ENCODE data around the gene CNOT2.

CNOT2 gene

DNA sequence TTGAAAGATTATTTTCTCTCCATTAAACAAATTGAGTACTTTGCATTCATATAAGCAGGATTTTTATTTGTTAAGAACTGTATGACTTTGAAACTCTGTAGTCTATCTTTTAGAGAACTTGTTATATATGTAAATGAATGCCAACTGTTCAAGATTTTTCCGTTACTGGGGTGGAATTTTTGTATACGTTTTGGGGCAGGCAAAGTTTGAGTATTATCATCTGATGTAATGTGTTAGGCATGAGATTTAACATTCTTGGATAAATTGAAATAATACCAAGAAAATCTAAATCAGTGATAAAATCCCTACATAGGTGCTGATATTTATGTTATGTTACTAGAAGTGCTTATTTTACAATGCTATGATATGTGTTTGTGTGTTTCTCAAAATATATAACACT is 8.4 kb downstream of the CNOT2 start:
- no peak for DNase-seq

DNA sequence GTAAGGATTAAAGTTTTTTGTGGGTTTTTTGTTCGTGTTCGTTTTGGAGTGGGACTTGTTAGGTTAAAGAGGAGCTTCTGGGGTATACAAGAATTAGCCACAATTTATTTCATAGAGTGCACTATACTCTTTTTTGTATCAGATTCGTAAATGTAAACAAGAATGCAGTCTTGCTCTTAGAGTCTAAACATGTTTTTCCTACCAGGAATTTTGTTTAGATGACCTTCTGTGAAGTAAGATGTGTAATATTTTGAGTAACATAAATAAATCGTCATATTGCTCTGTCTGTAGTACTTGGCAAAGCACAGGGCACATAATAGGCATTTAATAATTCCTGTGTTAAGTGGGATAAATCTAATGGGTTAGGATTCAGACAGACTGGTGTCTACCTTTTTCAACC is 9.6 kb downstream of the CNOT2 start:
- DNase-seq, result no peak

DNA sequence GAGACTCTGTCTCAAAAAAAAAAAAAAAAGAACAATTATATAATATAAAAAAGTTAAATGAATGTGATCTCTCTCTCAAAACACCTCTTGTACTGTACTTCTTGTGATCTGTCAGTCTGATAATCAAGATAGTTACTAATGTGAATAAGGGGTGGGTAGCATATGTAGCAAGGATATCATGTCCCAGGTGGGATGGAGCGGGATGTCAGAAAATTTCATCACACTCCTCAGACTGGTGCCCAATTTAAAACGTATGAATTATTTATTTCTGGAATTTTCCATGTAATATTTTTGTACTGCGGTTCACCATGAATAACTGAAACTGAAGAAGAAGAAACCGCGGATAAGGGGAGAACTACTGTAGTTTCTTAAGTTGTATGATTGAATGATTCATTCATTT is 11.0 kb downstream of the CNOT2 start:
- DNase-seq, result no peak

DNA sequence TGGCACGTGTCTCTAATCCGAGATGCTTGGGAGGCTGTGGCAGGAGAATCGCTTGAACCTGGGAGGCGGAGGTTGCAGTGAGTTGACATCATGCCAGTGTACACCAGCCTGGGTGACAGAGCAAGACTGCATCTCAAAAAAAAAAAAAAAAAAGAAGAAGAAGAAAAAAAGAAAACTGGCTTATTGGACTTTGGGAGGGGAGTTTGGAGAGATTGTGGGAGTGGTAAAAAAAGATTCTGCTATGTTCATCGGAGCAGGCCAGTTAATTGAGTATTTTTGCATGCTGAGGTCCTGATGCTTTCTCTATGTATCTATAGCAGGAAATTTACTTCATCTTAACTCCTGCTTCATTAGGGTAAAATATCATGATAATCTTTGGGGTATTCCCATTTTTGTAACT is 11.6 kb downstream of the CNOT2 start:
- no peak for DNase-seq

DNA sequence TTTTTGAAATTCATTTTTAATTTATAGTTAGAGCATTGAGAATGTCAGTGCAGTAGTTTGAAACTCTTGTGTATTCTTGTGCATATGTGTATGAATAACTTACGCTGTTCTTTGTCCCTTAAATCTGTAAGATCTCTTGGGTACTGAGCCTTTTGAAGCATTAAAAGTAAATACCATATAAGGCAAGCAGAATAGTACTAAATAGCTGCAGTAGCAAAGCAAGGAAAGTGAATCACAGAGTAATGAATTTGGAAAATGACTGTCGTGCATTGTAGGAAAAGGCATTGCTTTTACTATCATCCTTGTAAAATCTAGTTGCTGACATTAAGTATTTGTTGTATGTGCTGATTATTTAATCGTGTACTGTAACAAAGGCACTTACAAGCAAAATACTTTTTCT is 12.1 kb downstream of the CNOT2 start:
- no peak for DNase-seq

DNA sequence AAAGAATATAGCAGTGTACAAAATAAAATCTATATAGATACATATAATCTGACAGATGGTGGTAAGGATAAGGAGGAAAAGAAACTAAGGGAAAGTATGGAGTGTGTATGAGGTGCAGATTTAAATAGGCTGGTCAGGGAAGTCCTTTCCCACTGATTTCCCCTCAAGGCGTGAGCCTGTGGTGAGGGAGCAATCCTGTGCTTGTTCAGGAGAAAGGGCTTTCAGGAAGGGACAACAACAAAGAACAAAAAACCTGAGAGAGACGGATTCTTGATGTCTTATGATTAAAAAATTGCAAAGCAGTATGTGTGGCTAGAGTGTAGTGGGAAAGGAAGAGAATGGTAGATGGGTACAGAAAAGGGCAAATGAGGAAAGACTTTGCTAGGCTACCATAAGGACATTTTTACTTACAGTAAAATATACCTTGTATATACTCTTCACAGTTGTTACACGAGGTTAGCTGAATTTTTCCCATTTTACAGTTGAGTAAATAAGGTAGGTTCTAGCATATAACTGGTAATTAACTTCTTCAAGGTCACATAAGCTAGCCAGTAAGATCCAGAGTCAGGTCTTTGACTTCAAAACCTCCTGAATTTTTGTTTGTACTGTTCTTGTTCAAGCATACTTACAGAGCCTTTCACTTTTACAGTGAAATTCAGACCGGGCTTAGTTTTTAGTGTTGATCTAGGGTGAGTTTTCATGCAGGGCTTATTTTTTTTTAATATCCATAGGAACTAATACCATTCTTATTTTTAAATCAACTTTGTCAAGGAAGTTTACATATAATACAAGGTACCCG is 15.6 kb downstream of the CNOT2 start:
- DNase-seq, result no peak

DNA sequence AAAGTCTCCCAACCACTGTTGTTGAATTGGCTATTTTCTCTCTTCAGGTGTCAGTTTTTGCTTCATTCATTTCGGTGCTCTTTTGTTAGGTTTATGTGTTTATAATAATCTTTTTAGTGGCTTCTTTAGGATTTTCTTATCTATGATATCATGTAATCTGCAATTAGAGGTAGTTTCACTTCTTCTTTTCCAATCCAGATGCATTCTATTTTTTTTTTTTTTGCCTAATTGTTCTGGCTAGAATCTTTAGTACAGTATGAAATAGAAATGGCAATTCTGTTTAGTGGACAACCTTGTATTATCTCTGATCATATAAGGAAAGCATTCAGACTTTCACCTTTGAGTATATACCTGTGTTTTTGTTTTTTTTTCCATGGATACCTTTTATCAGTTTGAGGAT is 17.4 kb downstream of the CNOT2 start:
- DNase-seq, result peak in 2 of 3 donors; percentile 22 to 34

DNA sequence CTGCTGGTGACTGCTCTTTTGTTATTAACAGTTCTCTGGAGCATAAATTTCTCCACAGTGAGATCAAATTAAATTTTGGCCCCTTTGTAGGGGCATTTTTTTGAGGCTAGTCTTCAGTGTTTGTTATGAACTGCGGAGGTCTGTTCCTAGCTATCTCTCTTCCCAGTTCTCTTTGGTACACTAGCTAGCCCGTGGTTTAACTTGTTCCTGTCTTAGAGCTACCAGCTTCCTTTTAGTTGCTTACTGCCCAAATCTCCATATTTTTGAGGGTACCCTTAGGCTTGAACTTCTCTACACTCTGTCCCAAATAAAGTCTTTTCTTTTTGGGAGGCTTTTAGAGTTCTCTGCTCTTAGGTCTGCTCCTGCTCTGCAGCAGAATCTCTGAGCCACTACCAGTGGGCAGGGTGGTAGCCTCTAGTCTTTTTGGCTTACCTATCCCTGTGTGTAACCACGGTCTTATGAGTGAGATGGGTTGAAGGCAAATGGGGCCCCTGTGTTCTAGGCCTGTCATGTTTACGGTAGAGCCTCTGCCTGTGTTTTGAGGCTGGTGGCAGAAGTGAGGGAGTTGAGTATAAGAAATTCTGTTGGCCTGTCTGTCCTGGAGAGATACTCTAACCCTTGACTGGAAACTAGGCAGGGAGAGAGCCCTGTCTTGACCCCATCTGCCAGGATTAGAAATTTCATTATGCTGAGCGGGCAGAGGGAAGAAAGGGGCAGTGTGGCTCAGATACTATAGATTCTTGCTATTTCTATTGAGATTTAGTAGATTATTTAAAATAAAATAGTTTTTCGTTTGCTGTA is 21.0 kb downstream of the CNOT2 start:
- peak in 1 of 3 donors; percentile 8 for DNase-seq

DNA sequence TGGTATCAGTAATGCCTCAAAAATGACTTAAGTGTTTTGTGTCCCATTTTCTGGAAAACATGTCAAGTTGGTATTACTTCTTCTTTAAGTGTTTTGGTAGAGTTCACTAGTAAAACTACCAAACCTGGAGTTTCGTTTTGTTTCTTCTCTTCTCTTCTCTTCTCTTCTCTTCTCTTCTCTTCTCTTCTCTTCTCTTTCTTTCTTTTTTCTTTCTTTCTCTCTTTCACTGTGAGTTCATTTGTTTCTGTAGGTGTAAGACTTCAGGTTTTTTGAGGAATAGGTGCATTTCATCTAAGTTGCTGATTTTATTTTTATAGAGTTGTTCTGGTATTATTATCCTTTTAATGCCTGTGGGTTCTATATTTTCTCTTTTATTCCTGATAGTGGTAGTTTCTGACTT is 21.9 kb downstream of the CNOT2 start:
- no peak for DNase-seq

DNA sequence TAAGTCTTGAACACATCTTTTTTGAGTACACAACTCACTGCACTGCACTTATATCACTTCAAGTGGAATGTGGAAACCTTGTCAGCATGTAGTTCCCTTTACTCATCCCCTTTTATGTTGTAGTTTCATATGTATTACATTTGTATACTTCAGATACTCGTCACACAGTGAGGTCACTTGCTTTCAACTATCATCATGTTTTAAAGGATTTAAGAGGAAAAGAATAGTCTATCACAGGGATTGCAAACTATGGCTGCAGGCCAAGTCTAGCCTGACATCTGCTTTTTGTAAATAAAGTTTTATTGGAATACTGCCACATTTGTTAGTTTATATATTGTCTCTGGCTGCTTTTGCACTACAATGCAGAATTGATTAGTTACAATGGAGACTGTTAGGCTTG is 24.3 kb downstream of the CNOT2 start:
- DNase-seq, result peak; percentile 4 to 42 (median 23)

DNA sequence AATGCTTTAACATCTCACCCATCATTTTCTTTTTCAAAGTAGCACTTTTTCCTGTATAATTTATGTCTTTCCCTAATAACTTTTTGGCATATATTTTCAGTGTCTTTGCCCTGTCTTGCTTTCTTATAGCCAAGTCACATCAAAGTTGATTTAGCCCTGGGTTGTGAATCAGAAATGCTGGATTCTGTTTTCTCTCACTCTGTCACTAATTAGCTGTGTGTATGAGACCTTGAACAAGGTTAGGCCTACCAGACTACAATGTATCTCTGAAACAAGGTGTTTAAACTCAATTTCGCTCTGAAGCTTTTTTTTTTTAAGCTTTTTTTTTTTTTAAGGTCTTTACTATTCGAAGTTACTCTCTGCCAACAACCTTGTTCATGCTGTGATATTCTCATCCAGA is 25.7 kb downstream of the CNOT2 start:
- DNase-seq, result no peak

DNA sequence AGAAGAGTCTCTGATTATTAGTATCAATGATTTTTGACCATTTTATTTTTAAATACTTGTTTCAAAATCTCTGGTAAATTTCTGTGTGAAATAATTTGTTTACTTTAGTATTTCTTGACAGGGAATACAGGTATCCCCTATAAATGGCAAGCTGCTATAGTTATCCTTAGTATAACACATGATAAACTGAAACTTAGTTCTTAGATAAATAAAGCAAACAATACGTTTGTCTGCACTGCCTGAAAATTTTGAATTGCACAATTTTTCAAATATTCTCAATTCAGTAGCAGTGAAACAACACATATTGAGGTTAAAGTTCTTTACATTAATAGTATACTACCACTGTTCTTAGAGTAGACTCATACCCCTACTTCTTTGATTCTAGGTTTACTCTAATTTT is 26.9 kb downstream of the CNOT2 start:
- DNase-seq, result no peak

DNA sequence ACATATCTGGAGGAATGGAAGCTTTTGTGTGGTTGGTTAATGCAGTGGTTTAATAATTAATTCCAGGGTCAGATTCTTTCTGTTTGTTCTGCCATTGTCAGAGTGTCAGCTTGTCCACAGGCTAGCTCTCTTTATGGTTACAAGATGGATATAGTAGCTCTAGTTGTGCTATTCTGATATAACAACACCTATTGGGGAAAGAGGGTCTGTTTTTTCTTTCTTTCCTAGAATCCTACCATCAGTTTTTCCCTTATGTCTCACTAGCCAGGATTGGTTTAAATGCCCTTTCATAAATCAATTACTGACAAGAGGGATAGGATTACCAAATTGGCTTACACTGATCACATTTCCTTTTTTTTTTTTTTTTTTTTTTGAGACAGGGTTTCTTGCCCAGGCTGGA is 27.8 kb downstream of the CNOT2 start:
- DNase-seq, result no peak

DNA sequence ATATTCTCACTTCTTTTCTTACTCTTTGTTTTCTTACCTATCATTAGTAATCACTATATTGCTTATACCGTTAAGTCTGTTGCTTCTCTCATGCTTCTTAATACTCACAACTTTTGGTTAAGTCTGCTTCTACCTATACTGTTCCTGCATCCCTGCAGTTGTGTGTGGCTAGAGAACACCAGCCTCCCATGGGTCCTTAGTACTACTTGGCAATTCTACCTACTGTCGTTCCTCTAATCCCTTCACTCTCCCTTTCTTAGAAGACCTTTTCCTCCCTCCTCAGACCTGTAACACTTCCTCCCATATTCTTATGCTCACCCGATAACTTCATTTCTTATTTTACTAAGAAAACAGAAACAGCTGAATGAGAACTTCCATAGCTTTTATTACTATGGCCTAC is 29.3 kb downstream of the CNOT2 start:
- no peak for DNase-seq

DNA sequence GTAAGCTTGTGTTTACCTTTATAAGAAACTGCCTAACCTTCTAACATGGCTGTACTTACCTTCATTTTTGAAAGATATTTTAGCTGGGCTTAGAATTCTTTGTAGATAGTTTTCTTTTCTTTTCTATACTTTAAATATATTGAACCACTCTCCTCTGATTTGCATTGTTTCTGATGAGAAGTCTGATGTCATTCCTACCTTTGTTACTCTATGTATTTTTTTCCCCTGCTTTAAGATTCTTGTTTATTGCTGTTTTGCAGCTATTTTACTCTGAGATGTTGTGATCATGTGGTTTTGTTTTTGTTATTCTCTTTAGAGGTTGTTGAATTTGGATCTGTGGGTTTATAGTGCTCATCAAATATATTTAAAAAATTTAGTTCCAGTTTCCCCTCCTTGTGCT is 31.8 kb downstream of the CNOT2 start:
- no peak for DNase-seq

DNA sequence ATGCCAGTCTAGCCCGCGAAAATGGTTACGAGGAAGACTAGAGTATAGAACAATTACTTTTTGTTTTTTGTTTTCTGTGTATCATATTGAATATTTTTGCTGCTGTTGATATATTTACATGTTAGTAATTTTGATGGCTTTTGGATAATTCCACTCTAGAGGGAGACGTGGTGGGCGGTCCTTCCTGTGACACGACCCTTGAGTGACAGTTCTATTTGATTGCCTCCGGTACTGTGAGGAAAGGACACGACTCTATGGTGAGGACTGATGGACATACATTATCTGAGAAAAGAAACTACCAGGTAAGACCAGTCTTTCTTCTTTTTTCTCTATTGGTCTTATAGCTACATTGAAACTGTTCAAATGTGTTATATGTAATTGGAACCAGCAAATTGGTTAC is 34.7 kb downstream of the CNOT2 start:
- DNase-seq, result no peak

DNA sequence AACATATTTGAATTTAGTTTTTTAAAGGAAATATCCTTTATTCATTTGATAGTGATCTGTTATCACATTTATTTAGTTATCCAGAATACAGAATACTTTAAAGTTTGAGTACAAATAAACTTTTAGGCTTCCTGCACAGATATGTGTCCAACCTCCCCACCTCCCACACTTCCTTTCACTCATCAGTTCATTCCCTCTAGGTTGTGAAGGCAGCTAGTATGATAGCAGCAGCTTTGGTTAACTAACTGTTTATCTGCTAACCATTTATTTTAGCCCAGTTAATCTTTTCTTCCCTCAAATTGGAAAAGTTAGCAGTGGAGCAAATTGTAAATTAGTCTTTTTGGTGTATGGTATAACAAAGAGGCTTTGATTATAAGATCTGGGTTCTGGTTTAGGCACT is 35.7 kb downstream of the CNOT2 start:
- DNase-seq, result no peak

DNA sequence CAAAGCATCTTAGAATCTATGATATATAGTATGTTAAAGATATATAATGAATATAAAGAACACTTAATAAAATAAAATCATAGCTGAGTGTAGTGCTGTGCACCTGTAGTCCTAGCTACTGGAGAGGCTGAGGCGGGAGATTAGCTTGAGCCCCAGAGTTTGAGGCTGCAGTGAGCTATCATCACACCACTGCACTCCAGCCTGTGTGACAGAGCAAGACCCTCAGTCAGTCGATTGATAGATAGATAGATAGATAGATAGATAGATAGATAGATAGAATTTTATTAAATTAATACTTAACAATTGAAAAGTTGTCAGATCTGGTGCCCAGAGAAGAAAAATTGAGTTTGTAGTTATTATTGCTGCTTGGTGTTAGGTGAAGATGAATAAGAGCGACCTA is 40.0 kb downstream of the CNOT2 start:
- no peak for DNase-seq

DNA sequence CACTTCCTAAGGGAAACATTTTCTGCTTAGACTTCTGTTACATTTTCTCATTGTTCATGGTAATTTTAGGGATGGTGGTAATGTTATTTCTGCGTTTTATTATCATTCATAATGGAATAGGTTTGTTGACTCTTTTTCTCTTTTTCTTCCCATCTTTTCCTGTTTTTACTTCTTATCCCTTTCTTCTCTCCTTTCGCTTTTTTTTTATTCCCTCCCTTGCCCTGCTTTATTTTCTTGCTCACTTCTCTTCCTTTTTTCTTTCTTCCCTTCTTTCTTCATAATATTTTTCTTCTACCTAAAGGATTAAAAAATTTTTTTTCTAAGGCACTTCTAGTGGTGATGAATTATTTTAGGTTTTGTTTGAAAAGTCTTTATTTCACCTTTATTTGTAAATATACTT is 45.6 kb downstream of the CNOT2 start:
- no peak for DNase-seq

DNA sequence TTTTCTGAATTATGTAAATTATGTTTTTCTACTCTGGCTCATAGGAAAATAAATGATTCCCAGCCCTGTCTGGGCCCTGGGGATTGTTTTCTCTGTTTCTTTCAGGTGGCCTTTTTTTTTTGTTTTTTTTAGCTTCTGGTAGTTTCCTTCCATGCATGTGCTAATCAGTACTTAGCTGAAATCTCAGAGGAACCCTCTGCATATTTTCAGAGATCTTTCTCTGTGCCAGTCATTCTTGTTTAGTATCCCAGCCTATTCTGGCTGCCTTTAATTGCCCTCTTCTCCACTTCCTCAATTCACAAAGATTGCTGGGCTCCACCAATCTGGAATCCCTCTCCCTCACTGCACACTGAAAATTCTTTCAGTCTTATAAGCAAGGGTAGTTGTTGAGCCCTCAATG is 46.9 kb downstream of the CNOT2 start:
- peak in 1 of 3 donors; percentile 11 for DNase-seq

DNA sequence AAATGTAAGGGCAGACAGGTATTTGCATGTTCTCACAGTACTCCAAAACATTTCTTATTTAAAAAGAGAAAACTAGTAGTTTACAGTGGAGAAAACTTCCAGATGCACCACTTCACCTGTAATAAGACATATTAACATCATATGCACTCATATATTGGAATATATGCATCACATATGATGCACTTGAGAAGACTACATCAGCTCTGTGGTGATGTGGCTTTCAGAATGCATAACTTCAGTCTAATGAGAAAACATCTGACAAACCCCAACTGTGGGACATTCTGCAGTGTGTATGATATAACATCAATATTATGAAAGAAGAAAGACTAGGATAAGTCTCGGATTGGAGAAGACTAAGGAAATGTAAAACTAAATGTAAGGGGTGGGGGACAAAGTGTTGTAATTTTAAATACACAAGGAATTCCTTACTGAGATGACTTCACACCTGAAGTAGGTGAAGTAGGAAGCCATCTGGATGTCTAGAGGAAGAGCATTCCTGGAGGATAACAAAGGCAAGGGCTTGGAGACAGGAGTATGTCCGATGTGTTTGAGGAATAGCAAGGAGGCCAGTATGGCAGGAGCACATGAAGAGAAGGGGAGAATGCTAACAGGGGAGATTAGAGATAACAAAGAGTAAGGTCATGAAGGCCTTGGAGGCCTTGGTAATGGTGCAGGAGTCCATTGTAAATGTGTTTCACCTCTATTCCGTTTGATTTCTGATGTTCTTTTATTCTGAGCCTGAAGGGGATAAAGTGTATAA is 49.0 kb downstream of the CNOT2 start:
- no peak for DNase-seq

DNA sequence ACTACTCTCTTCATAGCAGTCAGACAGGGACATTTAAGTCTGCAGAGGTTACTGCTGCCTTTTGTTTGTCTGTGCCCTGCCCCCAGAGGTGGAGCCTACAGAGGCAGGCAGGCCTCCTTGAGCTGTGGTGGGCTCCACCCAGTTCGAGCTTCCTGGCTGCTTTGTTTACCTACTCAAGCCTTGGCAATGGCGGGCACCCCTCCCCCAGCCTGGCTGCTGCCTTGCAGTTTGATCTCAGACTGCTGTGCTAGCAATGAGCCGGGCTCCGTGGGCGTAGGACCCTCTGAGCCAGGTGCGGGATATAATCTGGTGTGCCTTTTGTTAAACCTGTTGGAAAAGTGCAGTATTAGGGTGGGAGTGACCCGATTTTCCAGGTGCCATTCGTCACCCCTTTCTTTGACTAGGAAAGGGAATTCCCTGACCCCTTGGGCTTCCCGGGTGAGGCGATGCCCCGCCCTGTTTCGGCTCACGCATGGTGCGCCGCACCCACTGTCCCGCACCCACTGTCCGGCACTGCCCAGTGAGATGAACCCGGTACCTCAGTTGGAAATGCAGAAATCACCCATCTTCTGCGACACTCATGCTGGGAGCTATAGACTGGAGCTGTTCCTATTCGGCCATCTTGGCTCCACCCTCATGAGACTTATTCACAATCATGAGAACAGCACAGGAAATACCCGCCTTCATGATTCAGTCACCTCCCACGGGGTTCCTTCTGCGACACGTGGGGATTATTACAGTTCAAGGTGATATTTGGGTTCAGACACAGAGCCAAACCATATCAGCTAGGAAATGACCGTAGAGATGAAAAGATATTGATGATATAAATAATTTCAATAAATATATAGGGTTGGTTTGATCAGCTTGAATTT is 61.7 kb downstream of the CNOT2 start:
- DNase-seq, result peak; percentile 64 to 67 (median 64)

DNA sequence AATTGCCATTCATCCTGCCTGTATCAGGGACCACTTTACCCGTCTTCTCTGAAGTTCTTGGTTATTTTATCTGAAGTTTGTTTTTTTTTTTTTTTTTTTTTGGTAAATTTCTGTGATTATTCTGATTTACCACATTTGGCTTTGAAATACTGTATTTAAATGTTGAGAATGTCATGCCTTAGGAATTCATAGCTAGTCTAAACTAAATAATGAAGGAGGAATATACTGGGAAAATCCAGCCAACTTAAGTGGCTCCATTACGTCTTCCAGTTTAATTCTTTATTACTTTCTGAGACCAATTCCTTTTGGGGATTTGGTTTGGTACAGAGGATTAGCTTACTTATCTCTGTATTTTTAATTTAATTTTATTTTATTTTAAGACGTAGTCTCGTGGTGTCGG is 62.6 kb downstream of the CNOT2 start:
- DNase-seq, result no peak

Data from suppressor macrophage treated with lipopolysaccharide for 1 hour (primary cell).